Activated CD8-positive, alpha-beta memory T cell treated with anti-CD3 and anti-CD28 coated beads, Interleukin-2, amount 50 U/mL, for 48 hours (primary cell): ENCODE measurements around the gene ZBTB46.

ENCODE experiments used
- DNase-seq: peaks from one replicate; pipeline ENCODE4 v3.0.0-alpha.2; 2020

The ZBTB46 gene

DNA sequence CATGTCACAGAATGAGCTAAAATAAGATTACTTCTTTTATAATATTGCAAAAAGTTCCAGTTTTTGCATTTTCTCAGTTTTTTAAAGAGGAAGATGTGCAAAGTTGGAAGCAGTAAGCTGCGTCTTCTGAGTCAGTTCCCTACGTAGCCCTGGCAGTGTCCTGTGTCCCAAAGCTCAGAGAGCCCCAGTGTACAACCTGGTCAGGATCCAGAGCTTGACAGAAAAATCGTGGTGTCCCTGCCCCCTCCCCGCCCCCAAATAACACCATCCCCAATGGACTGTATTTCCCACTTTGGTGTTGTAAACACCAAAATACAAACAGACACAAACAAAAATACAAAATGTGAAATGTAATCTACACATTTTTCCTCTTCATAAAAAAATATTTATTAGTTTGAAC, 86.9 kb downstream of the ZBTB46 start:
- DNase-seq = no peak

DNA sequence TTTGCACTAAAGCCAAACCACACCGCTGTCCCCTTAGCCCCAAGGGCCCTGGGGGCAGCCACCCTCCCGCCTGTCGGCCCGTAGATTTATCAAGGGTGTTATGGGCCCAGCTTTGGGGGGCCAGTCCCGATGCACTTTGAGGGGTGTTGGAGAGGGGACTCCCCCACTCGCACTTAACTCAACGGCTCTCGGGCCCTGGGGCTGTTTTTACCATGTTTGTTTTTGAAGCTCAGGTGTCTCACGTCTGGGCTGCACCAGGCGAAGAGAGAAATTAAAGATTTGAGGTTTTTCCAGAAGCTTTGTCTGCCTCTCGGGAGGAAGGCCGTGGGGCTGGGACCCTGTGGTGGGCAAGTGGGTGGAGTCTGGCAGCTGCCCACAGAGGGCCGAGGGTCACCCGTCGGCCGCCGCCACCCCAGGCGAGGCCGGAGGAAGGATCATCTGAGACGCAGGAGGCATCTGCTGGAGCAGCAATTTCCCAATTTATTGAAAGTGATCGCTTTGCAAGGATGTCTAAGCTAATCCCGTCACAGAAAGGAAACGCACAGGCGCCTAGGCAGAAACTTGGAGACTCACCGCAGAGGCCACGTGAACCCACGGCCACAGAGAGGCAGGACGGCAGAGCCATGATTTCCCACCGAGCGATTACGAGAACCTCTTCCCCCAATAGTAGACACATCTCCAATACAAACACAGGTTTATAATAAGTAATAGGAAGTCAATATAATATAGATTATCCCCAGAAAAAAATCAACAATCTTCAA, 87.7 kb downstream of the ZBTB46 start:
- DNase-seq = no peak

DNA sequence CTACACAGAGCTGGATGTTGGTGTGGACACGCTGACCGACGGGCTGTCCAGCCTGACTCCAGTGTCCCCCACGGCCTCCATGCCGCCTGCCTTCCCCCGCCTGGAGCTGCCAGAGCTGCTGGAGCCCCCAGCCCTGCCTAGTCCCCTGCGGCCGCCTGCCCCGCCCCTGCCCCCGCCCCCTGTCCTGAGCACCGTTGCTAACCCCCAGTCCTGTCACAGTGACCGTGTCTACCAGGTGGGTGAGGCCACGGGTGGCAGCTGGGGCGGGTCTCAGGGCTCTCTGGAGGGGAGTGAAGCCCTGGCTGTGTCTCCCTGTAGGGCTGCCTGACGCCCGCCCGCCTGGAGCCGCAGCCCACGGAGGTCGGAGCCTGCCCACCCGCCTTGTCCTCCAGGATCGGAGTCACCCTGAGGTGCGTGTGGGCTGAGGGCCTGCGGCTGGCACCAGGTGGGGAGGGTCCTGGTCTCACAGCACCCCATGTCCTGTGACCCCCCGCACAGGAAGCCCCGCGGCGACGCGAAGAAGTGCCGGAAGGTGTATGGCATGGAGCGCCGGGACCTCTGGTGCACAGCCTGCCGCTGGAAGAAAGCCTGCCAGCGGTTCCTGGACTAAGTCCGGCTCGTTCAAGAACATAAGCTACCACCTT, 88.6 kb downstream of the ZBTB46 start:
- no peak for DNase-seq

DNA sequence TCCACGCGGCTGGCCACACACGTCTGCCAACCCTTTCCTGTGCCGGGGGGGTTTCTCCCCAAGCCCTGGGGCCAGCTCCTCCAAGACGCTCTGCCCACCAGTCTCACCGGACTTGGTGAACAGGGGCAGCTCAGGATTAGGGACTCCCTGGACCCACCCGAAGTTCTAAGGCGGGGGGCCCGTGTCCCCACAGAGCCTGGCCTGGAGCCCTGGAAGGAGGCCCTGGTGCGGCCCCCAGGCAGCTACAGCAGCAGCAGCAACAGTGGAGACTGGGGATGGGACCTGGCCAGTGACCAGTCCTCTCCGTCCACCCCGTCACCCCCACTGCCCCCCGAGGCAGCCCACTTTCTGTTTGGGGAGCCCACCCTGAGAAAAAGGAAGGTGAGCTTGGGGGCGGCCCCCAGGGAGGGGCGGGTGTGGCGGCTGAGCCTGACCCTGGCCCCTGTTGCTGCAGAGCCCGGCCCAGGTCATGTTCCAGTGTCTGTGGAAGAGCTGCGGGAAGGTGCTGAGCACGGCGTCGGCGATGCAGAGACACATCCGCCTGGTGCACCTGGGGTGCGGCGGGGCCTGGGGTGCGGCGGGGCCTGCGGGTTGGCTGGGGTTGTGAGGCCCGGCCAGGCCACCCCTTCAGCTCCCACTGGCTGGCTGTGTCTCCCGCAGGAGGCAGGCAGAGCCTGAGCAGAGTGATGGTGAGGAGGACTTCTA, 89.2 kb downstream of the ZBTB46 start:
- DNase-seq = no peak

DNA sequence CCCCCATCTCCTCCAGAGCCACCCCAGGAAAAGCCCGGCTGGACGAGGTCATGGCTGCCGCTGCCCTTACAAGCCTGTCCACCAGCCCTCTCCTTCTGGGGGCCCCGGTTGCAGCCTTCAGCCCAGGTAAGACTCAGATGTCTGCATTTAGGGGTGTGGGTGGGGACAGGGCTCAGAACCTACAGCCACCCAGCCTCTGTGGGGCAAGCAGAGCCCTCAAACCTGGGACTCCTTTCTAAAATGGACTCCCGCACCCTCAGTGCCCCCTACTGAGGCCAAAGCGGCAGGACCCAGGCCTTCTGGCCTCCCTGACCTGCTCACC, 89.7 kb downstream of the ZBTB46 start:
- DNase-seq = no peak

DNA sequence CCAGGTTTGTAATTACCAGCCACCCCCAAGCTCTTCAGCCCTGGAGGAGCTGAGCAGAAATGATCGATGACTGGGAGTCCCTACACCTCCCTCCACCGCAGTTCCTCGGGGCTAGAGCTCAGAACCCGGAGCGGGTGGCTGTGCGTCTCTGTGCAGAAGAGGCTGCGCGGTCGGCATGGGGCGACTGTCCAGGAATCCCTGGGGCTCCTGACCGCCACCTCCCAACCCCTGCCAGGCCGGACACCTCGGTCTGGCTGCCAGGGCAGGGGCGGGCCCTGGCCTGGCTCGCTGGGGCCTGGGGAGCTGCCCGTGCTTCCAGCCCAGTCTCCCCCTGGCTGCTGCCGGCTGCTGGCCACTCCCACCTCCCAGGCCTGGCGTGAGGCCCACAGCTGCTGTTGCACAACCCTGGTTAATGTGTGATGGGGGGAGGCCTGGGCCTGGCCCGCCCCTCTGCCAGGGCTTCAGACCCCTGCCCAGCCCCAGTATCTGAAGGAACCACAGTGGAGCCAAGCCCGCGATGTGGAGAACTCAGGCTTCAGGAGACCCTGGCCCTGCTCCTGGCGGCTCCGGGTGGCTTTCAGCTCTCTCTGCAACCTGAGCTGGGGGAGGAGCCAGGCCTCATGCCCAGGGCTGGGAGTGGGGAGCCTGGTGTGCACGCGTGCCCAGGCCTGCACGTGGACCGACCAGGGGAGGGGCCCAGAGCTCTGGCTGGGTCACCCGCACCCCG, 90.3 kb downstream of the ZBTB46 start:
- no peak for DNase-seq

DNA sequence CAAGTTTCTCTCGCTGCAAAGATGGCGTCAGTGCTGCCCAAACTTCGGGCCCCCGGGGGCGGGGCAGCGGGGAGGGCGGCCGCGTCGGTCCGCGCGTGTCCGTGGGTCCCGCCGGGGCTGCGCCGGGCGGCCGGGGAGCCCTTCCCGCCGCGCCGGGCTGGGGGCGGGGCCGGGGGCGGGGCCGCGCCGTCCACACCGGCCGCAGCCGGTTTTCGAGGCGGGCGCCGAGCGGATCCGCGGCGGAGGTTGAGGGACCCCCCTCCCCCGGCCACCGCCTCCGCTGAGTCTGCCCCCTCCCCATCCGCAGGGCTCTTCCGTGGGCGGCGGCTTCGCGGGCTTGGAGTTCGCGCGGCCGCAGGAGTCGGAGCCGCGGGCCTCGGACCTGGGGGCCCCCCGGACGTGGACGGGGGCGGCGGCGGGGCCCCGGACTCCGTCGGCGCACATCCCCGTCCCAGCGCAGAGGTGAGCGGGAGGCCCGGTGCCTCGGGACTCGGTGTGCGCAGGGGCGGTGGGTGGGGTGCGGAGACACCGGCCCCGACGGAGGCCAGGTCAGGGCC, 90.9 kb downstream of the ZBTB46 start:
- no peak for DNase-seq

DNA sequence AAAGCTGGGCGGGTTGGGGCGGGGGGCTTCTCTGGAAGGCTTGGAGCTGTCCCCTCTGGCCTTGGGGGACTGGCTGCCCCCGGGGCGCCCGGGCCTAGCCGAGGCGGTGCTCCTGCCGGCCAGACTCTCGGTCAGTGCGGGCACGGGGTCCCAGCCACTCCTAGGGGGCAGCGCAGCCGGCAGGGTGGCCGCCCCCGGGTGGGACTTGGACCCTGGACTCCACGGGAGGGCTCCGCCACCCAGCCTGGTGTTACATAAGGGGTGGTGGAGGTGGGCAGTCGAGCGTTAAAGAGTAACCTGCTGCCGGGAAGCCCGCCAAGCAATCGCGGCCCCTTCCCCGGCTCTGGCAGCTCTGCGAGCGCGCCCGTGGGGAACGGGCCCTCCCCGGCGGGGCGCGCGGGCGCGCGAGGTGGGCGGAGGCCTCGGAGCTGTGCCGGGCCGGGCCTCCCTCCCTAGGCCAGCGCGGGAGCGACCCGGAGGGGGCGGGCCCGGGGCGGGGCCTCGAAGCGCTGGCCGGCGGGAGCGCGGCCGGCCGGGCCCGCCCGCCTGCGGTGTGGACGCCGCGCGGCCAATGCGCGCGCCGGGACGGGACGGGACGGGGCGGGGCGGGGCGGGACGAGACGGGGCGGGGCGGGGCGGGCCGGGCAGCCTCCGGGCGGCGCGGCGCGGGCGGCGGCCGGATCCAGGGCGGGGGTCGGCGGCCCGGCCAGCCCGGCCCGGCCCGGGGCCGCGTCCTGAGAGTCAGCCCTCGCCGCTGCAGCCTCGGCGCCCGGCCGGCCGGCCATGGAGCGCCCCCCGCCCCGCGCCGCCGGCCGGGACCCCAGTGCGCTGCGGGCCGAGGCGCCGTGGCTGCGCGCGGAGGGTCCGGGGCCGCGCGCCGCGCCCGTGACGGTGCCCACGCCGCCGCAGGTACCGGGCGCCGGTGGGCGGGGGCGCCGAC, 91.7 kb downstream of the ZBTB46 start, which contains the start of gene SLC2A4RG:
Gene SLC2A4RG (plus strand): TSS at position 647 of the 940 bp plus-strand sequence. CDS start 137 bp downstream, at position 784.
- DNase-seq = peak; percentile 82

DNA sequence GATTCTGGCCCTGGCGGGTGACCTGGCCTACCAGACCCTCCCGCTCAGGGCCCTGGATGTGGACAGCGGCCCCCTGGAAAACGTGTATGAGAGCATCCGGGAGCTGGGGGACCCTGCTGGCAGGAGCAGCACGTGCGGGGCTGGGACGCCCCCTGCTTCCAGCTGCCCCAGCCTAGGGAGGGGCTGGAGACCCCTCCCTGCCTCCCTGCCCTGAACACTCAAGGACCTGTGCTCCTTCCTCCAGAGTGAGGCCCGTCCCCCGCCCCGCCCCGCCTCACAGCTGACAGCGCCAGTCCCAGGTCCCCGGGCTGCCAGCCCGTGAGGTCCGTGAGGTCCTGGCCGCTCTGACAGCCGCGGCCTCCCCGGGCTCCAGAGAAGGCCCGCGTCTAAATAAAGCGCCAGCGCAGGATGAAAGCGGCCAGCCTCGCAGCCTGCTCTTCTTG, 92.4 kb downstream of the ZBTB46 start:
- no peak for DNase-seq

DNA sequence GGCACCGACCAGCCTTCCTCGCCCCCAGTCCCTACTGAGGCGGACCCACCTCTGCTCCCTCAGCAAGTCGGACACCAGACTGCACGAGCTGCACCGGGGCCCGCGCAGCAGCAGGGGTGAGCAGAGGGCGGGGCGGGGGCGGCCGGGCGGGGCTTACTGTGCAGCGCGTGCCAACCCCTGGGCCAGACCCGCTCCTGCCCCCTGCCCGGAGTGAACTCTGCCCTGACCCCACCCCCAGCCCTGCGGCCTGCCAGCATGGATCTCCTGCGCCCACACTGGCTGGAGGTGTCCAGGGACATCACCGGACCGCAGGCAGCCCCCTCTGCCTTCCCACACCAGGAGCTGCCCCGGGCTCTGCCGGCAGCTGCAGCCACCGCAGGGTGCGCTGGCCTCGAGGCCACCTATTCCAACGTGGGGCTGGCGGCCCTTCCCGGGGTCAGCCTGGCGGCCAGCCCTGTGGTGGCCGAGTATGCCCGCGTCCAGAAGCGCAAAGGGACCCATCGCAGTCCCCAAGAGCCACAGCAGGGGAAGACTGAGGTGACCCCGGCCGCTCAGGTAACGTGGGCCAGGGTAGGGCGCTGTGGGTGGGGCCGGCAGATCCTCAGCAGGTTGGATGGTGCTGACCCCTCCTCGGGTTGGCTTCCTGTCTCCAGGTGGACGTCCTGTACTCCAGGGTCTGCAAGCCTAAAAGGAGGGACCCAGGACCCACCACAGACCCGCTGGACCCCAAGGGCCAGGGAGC, 92.9 kb downstream of the ZBTB46 start:
- no peak for DNase-seq

DNA sequence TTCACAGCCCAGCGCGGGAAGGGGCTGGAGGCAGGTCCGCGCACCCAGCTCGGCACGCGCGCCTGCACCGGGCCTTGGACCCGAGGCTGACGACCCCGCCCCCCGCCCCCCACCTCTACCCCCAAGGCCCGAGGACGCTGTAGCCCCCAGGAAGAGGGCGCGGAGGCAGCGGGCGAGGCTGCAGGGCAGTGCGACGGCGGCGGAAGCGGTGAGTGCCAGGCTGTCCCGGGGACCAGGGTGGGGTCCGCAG, 93.4 kb downstream of the ZBTB46 start:
- no peak for DNase-seq

DNA sequence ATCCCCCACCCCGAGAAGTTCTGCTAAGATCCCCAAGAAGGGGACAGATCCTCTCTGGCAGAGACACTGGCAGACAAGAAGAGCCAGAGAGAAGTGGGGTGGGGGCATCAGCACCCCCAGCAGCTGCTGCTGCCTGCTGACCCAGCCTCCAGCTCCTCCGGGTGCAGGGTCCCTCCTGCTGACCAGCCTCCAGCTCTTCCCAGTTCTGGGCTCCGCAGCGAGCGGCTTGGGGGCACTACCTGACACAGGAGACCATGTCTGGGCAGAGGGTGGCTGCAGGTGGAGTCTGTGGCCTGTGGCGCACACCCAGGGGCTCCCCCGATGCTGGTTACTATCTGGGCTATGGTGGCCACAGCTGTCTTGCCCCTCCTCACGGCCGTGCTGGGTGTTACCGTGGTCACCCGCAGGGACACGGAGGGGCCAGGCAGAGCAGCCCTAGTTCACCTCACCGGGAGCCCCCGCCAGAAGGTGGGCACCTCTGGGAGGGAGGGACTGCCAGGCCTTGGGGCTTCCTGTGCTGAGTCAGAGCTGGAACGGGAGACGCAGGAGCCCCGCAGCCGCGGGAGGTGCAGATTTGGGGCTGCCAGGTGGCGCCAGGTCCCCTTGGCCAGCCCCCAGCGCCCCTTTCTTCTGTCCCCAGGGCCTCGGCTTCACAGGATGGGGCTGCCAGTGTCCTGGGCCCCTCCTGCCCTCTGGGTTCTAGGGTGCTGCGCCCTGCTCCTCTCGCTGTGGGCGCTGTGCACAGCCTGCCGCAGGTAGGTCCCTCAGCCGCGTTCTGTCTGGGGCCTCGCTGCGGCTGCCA, 94.0 kb downstream of the ZBTB46 start:
- peak; percentile 81 for DNase-seq

DNA sequence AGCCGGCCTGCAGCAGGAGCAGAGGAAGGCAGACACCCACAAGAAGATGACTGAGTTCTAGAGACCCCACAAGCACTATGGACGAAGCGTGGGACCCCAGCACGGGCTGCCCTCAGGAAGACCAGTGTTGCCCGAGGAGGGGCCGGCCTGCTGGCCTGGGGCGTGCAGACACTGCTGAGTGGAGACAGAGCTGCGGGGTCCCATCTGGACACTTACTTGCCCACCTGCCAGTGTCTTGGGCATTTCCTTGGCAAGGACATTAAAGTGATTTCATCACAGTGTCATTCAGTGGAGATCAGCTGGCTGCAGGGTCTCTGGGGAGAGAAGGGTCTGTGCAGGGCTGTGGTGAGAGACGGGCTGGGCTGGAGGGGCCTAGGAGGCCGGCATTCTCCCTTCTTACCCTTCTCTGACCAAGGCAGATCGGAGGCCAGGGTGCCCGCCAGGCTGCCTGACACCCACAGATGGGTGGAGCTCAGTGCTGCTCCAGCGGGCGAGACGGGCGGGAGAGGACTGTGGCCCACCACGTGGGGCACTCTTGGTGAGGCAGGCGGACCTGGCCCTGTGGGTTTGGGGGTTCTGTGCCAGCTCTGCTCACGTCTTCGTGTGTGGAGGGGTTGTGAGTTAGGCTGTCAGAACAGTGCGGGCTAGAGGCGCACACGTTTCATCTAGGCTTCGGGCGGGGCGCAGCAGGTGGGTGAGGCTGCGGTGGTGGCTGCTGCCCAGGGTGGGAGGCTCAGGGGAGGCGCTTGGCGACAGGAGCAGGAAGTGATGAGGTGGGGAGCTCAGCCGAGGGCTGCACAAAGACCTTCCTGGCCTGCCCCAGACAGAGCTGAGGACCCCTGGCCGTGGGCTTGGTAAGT, 95.0 kb downstream of the ZBTB46 start, which contains the start of gene LIME1:
Gene LIME1 (plus strand): TSS at position 806 of the 860 bp plus-strand sequence. CDS start 886 bp downstream, outside the sequence.
- DNase-seq = peak; percentile 82

DNA sequence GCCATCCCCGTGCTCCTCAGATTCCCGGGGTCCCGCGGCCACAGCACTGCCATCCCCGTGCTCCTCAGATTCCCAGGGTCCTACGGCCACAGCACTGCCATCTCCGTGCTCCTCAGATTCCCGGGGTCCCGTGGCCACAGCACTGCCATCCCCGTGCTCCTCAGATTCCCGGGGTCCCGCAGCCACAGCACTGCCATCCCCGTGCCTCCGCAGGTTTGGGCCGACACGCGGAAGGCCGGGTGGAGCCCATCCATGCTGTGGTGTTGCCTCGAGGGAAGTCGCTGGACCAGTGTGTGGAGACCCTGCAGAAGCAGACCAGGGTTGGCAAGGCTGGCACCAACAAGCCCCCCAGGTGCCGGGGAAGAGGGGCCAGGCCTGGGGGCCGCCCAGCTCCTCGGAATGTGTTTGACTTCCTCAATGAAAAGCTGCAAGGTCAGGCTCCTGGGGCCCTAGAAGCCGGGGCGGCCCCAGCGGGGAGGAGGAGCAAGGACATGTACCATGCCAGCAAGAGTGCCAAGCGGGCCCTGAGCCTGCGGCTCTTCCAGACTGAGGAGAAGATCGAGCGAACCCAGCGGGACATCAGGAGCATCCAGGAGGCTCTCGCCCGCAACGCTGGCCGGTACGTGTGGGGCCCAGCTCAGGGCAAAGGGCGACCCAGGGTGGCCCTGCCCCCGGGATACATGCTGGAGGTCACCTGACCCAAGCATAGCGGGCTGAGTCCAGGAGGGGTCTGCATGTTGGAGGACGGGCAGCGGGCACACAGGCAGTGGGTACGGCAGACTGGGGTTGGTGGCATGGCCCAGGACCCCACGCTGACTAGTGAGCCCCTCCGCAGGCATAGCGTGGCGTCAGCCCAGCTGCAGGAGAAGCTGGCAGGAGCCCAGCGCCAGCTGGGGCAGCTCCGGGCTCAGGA, 95.9 kb downstream of the ZBTB46 start:
- DNase-seq = no peak

DNA sequence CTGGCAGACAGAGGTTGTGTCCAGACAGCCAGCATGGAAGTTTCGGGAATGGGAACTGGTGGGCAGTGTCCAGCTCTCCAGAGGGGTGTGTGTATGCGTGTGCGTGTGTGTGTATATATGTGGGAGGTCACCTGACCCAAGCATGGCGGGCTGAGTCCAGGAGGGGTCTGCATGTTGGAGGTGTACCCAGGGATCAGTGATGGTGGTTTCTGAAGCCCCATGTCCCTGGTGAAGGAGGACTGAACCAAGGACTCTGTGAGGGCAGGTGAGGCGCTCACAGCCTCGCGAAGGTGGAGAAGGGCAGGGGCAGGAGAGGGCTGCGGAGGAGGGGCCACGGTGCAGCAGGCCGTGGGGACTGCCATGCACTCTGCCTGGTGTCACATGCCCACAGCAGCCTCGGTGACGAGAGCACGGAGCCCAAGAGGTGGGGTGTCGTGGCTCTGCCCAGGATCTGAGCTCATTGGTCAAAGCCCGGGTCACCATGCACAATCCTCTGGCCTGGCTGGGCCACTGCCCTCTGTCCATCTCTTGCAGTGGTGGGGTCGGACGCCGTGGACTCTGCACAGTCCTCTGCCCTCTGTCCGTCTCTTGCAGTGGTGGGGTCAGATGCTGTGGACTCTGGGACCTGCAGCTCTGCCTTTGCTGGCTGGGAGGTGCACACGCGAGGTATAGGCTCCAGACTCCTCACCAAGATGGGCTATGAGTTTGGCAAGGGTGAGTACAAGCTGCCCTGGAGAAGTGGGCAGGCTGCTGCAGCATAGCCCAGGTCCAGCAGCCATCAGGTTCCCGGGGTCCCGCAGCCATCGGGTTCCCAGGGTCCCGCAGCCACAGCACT, 96.7 kb downstream of the ZBTB46 start:
- DNase-seq = no peak

DNA sequence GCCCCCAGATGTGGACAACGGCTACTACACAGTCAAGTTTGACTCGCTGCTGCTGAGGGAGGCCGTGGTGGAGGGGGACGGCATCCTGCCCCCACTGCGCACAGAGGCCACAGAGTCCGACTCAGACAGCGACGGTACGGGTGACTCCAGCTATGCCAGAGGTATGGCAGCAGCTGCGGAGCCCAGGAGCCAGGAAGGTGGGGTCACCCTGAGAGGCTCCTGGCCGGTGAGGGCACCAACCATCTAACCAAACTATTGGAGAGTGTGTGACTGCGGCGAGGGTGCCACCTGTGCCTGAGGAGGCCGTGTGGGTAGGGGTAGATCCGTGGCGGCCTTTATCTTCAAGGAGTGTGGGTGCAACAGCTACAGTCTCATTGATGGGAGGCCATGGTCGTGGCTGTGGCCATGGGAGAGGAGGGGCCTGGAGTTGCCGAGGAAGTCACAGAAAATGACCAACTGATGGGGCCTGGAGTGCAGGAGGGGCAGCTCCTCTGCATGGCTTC, 97.4 kb downstream of the ZBTB46 start:
- DNase-seq = no peak

DNA sequence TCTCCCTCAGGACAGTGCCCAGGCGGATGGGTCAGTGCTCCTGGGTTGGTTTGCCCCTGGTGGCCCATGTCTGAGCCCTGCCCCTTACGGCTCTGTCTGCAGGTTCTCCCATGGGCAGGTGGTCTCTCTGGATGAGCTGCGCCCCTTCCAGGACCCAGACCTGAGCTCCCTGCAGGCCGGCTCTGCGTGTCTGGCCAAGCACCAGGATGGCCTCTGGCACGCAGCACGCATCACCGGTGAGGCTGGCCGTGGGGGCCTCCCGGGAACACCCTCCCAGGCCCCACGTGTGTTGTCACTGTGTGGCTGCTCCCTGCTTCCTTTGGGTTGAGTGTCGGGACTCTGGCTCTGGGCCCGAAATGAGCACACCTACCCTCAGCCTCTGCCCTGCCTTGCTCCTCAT, 97.9 kb downstream of the ZBTB46 start:
- DNase-seq = no peak
